Measurements from ENCODE around the gene FCRLB. TPM values are rescaled to one million over a fixed set of nuclear protein-coding genes. Genes with fewer than 3 reads are reported as not detected.

The FCRLB gene
- total and polyA plus RNA-seq, 2 of the 13 experiments (the other 11 are each of a cell fraction or from before 2014, with no cell fraction given), result 0.08 to 0.11 TPM

- TF ChIP-seq ZNF674 (CRISPR knock-in tag; IDR thresholded peaks at IDR 0.05; ENCODE audit: low read depth) (0 out of 2 replicates have a peak, but pooled peaks have one; percentile 56), ZNF713 (CRISPR knock-in tag; IDR thresholded peaks at IDR 0.05) (no peak), KAT8 (CRISPR knock-in tag; IDR thresholded peaks at IDR 0.05) (peak; percentile 95), ZNF556 (CRISPR knock-in tag; IDR thresholded peaks at IDR 0.05; ENCODE audit: borderline replicate concordance) (peak; percentile 79; the same call in 1 of the 2 replicates), ZSCAN29 (CRISPR knock-in tag; conservative IDR thresholded peaks at IDR 0.05) (peak; percentile 57; the same call in 1 of the 2 replicates), ZNF772 (CRISPR knock-in tag; IDR thresholded peaks at IDR 0.05) (peak; percentile 63; the same call in 1 of the 2 replicates), CEBPG (CRISPR knock-in tag; IDR thresholded peaks at IDR 0.05) (peak; percentile 60), PATZ1 (CRISPR knock-in tag; IDR thresholded peaks at IDR 0.05) (peak; percentile 37; the same call in 1 of the 2 replicates), ZNF710 (CRISPR knock-in tag; IDR thresholded peaks at IDR 0.05; ENCODE audit: borderline replicate concordance) (no peak), TFE3 (CRISPR knock-in tag; IDR thresholded peaks at IDR 0.05) (0 out of 2 replicates have a peak, but pooled peaks have one; percentile 23), NCOA5 (CRISPR knock-in tag; IDR thresholded peaks at IDR 0.05) (no peak), ZNF510 (CRISPR knock-in tag; IDR thresholded peaks at IDR 0.05; ENCODE audit: low read depth) (0 out of 2 replicates have a peak, but pooled peaks have one; percentile 78), MLX (CRISPR knock-in tag; IDR thresholded peaks at IDR 0.05) (peak; percentile 64; the same call in 1 of the 2 replicates), SNAPC4 (CRISPR knock-in tag; IDR thresholded peaks at IDR 0.05) (peak; percentile 53; the same call in 1 of the 2 replicates)
Observed at GRCh38 chr1:161766102-161766981, 45.0 kb downstream of the FCRLB start, which contains the start of gene ATF6 (continued).

Measured in HepG2 (cell line).